H9 (cell line): Measurements from ENCODE around the gene TLK1. TPM values are rescaled to one million over a fixed set of nuclear protein-coding genes. Genes with fewer than 3 reads are reported as not detected.
A peak's percentile ranks its signal among the peaks of the same experiment; 100 is the strongest.

ENCODE experiments used
- DNase-seq: peaks from one replicate; pipeline ENCODE4 v3.0.0-alpha.2; 2017
- H2AFZ ChIP-seq: one replicate; pipeline ENCODE4 v1.6.1; 2013; ENCODE audit warnings: mild to moderate bottlenecking, low read length, control low read depth, moderate library complexity
- H2AK5ac ChIP-seq: 2 replicates; pipeline ENCODE4 v1.6.1; 2013; ENCODE audit warnings: low read length, control low read depth, mixed read lengths; ENCODE audit not compliant: insufficient read length
- H2BK120ac ChIP-seq: one replicate; pipeline ENCODE4 v1.6.1; 2013; ENCODE audit warnings: low read depth, mild to moderate bottlenecking, low read length, control low read depth, inconsistent platforms; ENCODE audit not compliant: poor library complexity, severe bottlenecking
- H2BK12ac ChIP-seq: 2 replicates; pipeline ENCODE4 v1.6.1; 2013; ENCODE audit warnings: low read length, control low read depth, mixed read lengths, low read depth; ENCODE audit not compliant: insufficient read length
- H2BK15ac ChIP-seq: 2 replicates; pipeline ENCODE4 v1.6.1; 2013; ENCODE audit warnings: low read depth, low read length, control low read depth
- H2BK20ac ChIP-seq: one replicate; pipeline ENCODE4 v1.6.1; 2013; ENCODE audit warnings: low read depth, mild to moderate bottlenecking, low read length, control low read depth, inconsistent platforms; ENCODE audit not compliant: poor library complexity, severe bottlenecking
- H2BK5ac ChIP-seq: 2 replicates; pipeline ENCODE4 v1.6.1; 2013; ENCODE audit warnings: low read length, control low read depth, mixed read lengths; ENCODE audit not compliant: insufficient read length
- H3K14ac ChIP-seq: 2 replicates; pipeline ENCODE4 v1.6.1; 2013; ENCODE audit warnings: low read length, control low read depth; ENCODE audit not compliant: insufficient read depth
- H3K18ac ChIP-seq: 2 replicates; pipeline ENCODE4 v1.6.1; 2013; ENCODE audit warnings: low read depth, mild to moderate bottlenecking, mixed read lengths, low read length, control low read depth; ENCODE audit not compliant: insufficient read length
- H3K23ac ChIP-seq: 2 replicates; pipeline ENCODE4 v1.6.1; 2013; ENCODE audit warnings: low read length, control low read depth, mixed read lengths, low read depth; ENCODE audit not compliant: insufficient read length
- H3K23me2 ChIP-seq: 2 replicates; pipeline ENCODE4 v1.6.1; 2013; ENCODE audit warnings: low read depth, mild to moderate bottlenecking, mixed read lengths, low read length, control low read depth; ENCODE audit not compliant: insufficient read length, poor library complexity, severe bottlenecking
- H3K27ac ChIP-seq: 2 replicates; pipeline ENCODE4 v1.5.1; 2013; ENCODE audit warnings: low read length, control low read depth, mixed read lengths, low read depth; ENCODE audit not compliant: insufficient read length
- H3K27me3 ChIP-seq: 2 replicates; pipeline ENCODE4 v1.6.1; 2013; ENCODE audit warnings: low read length, control low read depth, inconsistent platforms; ENCODE audit not compliant: insufficient read depth
- H3K4ac ChIP-seq: 2 replicates; pipeline ENCODE4 v1.6.1; 2013; ENCODE audit warnings: low read depth, mild to moderate bottlenecking, control low read depth, inconsistent platforms, low read length, moderate library complexity
- H3K4me1 ChIP-seq: 2 replicates; pipeline ENCODE4 v1.6.1; 2013; ENCODE audit warnings: low read length, control low read depth, inconsistent platforms; ENCODE audit not compliant: insufficient read depth
- H3K4me2 ChIP-seq: 2 replicates; pipeline ENCODE4 v1.6.1; 2013; ENCODE audit warnings: low read length, control low read depth, mixed read lengths; ENCODE audit not compliant: insufficient read length, insufficient read depth
- H3K56ac ChIP-seq: 2 replicates; pipeline ENCODE4 v1.6.1; 2013; ENCODE audit warnings: low read depth, mild to moderate bottlenecking, mixed read lengths, low read length, control low read depth; ENCODE audit not compliant: insufficient read length
- H3K79me1 ChIP-seq: 2 replicates; pipeline ENCODE4 v1.6.1; 2013; ENCODE audit warnings: low read depth, mild to moderate bottlenecking, moderate library complexity, low read length, control low read depth, inconsistent platforms; ENCODE audit not compliant: insufficient read depth, poor library complexity, severe bottlenecking
- H3K79me2 ChIP-seq: 2 replicates; pipeline ENCODE4 v1.6.1; 2013; ENCODE audit warnings: low read length, control low read depth, inconsistent platforms; ENCODE audit not compliant: insufficient read depth
- H3K9ac ChIP-seq: 2 replicates; pipeline ENCODE4 v1.6.1; 2013; ENCODE audit warnings: low read length, control low read depth, mixed read lengths; ENCODE audit not compliant: insufficient read length; ENCODE audit errors: extremely low read depth
- H3K9me3 ChIP-seq: one replicate; pipeline ENCODE4 v1.6.1; 2013; ENCODE audit warnings: low read depth, low read length, inconsistent platforms; ENCODE audit not compliant: control insufficient read depth
- H3T11ph ChIP-seq: one replicate; pipeline ENCODE4 v1.6.1; 2013; ENCODE audit warnings: mild to moderate bottlenecking, low read length, control low read depth, inconsistent platforms
- H4K20me1 ChIP-seq: one replicate; pipeline ENCODE4 v1.6.1; 2013; ENCODE audit not compliant: control insufficient read depth, insufficient read length, insufficient read depth
- H4K5ac ChIP-seq: 2 replicates; pipeline ENCODE4 v1.6.1; 2013; ENCODE audit warnings: low read depth, mild to moderate bottlenecking, mixed read lengths, low read length, control low read depth; ENCODE audit not compliant: insufficient read length
- H4K8ac ChIP-seq: replicated peaks from 2 replicates; pipeline ENCODE4 v1.6.1; 2013; ENCODE audit warnings: low read length, control low read depth, mixed read lengths, low read depth; ENCODE audit not compliant: insufficient read length
- H4K91ac ChIP-seq: 2 replicates; pipeline ENCODE4 v1.6.1; 2013; ENCODE audit warnings: low read depth, mild to moderate bottlenecking, moderate library complexity, mixed read lengths, low read length, control low read depth; ENCODE audit not compliant: insufficient read length
- H3K27ac Mint-ChIP-seq, 3 experiments: 2 replicates in 2 of 3; 3 replicates in 1 of 3; pipeline ENCODE4 v1.8.0; 2020 to 2021; ENCODE audit warnings: mixed read lengths in 3 of 3, mild to moderate bottlenecking in 1 of 3, moderate library complexity in 1 of 3
- H3K27me3 Mint-ChIP-seq: 2 replicates; pipeline ENCODE4 v1.8.0; 2021; ENCODE audit warnings: low read depth, mild to moderate bottlenecking, moderate library complexity, mixed read lengths
- H3K36me3 Mint-ChIP-seq, 3 experiments: 2 replicates in 2 of 3; 3 replicates in 1 of 3; pipeline ENCODE4 v1.8.0; 2020 to 2021; ENCODE audit warnings: low read depth in 3 of 3, mixed read lengths in 3 of 3; ENCODE audit not compliant: insufficient read depth in 1 of 3
- H3K4me1 Mint-ChIP-seq, 2 experiments: 2 replicates each; pipeline ENCODE4 v1.8.0; 2020; ENCODE audit warnings: mixed read lengths in 2 of 2
- H3K4me3 Mint-ChIP-seq, 2 experiments: 2 replicates in 1 of 2; 3 replicates in 1 of 2; pipeline ENCODE4 v1.8.0; 2020 to 2021; ENCODE audit warnings: mild to moderate bottlenecking in 2 of 2, mixed read lengths in 2 of 2, moderate library complexity in 1 of 2
- H3K9me3 Mint-ChIP-seq, 2 experiments: 2 replicates in 1 of 2; 3 replicates in 1 of 2; pipeline ENCODE4 v1.8.0; 2020; ENCODE audit warnings: mild to moderate bottlenecking in 2 of 2, mixed read lengths in 2 of 2, moderate library complexity in 1 of 2
- CTCF ChIP-seq: fragments of 200-600 bp; sonication (generic); conservative IDR thresholded peaks from 3 replicates; pipeline ENCODE4 v1.8.0; 2021; ENCODE audit warnings: antibody characterized with exemption, mild to moderate bottlenecking
- WGBS: extraction: QIAGEN DNeasy Blood & Tissue Kit; methylation state at CpG from one replicate; pipeline ENCODE4 v1.1.7; 2013; ENCODE audit warnings: missing lambda C conversion rate, low lambda C conversion rate, mixed read lengths; ENCODE audit not compliant: insufficient read length; ENCODE audit errors: extremely low coverage; 5-methylcytosine and 5-hydroxymethylcytosine counted together
- total RNA-seq: library from RNA; stranded (reverse); gene quantifications from 2 replicates; pipeline ENCODE4 v1.2.1, GENCODE V29; 2021

TLK1 gene
- total RNA-seq, 1 experiment from 2014 or later, result 112 TPM

GRCh38 chr2:171210216-171210863, 49.6 kb upstream of the TLK1 start:
- no peak overlapping the region for H2BK12ac ChIP-seq
- Mint-ChIP-seq H3K27me3 (no peaks in the 10 kb centered on the region), H3K4me1 (peaks cover 36 to 39% of the 10 kb centered on the region in 2 experiments), H3K4me3 (no peak overlapping the region), H3K9me3 (no peaks in the 10 kb centered on the region; a peak in 2 of 5 replicates), H3K36me3 (peaks cover 0 to 7% (median 0%) of the 10 kb centered on the region in 3 experiments; a peak in 1 of 7 replicates), H3K27ac (peak overlapping the region in 2 of 3 experiments; percentile 6 to 82; a peak in 5 of 7 replicates)
- H3K56ac ChIP-seq, result no peak overlapping the region
- H3K18ac ChIP-seq, result no peak overlapping the region
- H3K4ac ChIP-seq, result no peak overlapping the region
- no peak overlapping the region for H2BK120ac ChIP-seq
- no peaks in the 10 kb centered on the region for H3K27me3 ChIP-seq
- no peak for DNase-seq
- H3K4me1 ChIP-seq, result peaks cover 3% of the 10 kb centered on the region; the same call in 1 of the 2 replicates
- no peaks in the 10 kb centered on the region for H3K79me1 ChIP-seq
- no peaks in the 10 kb centered on the region for H3K79me2 ChIP-seq
- H2AK5ac ChIP-seq, result no peak overlapping the region
- no CpG with 5 or more reads among the region's 9 CpGs for WGBS
- no peak overlapping the region for H3K23ac ChIP-seq
- H2BK15ac ChIP-seq, result no peak overlapping the region
- H3K9me3 ChIP-seq, result no peaks in the 10 kb centered on the region
- H4K20me1 ChIP-seq, result no peaks in the 10 kb centered on the region
- H3T11ph ChIP-seq, result no peak overlapping the region
- H3K4me2 ChIP-seq, result no peak overlapping the region
- no peak for TF ChIP-seq CTCF
- no peak overlapping the region for H4K5ac ChIP-seq
- H3K27ac ChIP-seq, result no peak overlapping the region
- no peak overlapping the region for H4K91ac ChIP-seq
- no peaks in the 10 kb centered on the region for H3K23me2 ChIP-seq
- H2BK5ac ChIP-seq, result no peak overlapping the region
- H4K8ac ChIP-seq, result no peak overlapping the region
- H2AFZ ChIP-seq, result no peak overlapping the region
- no peak overlapping the region for H2BK20ac ChIP-seq
- H3K14ac ChIP-seq, result no peak overlapping the region
- H3K9ac ChIP-seq, result no peak overlapping the region
